Body of pancreas (tissue), 4 donors: Measurements from ENCODE around the gene TNIK. TPM values are rescaled to one million over a fixed set of nuclear protein-coding genes. Genes with fewer than 3 reads are reported as not detected.

ENCODE experiments used
- ATAC-seq: fragments of 150-250 bp; one replicate; pipeline ENCODE4 v1.9.1; 2016
- DNase-seq, 4 donors: peaks; one replicate each; pipeline ENCODE4 v3.0.0-alpha.2; 2019
- H3K27ac ChIP-seq, 4 donors: fragments of 200-600 bp; sonication (generic); 1 replicate in 3 of 4; 2 replicates in 1 of 4; pipeline versions ENCODE4 v1.5.1 to v1.6.1; 2016 to 2019; ENCODE audit warnings: mild to moderate bottlenecking in 1 of 4, mixed read lengths in 1 of 4, moderate library complexity in 1 of 4
- H3K27me3 ChIP-seq, 2 donors: fragments of 200-600 bp; sonication (generic); one replicate each; pipeline ENCODE4 v1.6.0; 2016; ENCODE audit warnings: mild to moderate bottlenecking in 1 of 2
- H3K36me3 ChIP-seq, 2 donors: fragments of 200-600 bp; sonication (generic); replicated peaks in 1 of 2; 2 replicates each; pipeline ENCODE4 v1.5.1; 2016; ENCODE audit warnings: low read depth in 2 of 2; ENCODE audit not compliant: insufficient read depth in 1 of 2
- H3K4me1 ChIP-seq: fragments of 200-600 bp; sonication (generic); one replicate; pipeline ENCODE4 v1.6.0; 2016
- H3K4me3 ChIP-seq, 2 donors: fragments of 200-600 bp; sonication (generic); 1 replicate in 1 of 2; 2 replicates in 1 of 2; pipeline ENCODE4 v1.5.1; 2016 to 2019
- H3K9me3 ChIP-seq, 3 donors: fragments of 200-600 bp; sonication (generic); 1 replicate in 2 of 3; 2 replicates in 1 of 3; pipeline ENCODE4 v1.5.1; 2016
- POLR2A ChIP-seq, 3 donors: fragments of 450-650 bp; IDR thresholded peaks; one replicate each; pipeline ENCODE4 v1.6.1; 2016; ENCODE audit warnings: antibody characterized with exemption in 3 of 3, mild to moderate bottlenecking in 2 of 3
- WGBS, 2 donors: methylation state at CpG; one replicate each; pipeline ENCODE4 v1.1.5; 2017; 5-methylcytosine and 5-hydroxymethylcytosine counted together
- intact Hi-C: fragments of 100-400 bp; cut with DNase I; formaldehyde crosslinking; loops from one replicate; pipeline ENCODE4 v1.15.1; 2023
- total RNA-seq, 2 donors: library from RNA; depleted of rRNA; stranded (reverse); fragments of >200 nt; gene quantifications; one replicate each; pipeline ENCODE4 v1.1.0, GENCODE V29; 2016
- TF ChIP-seq, protein P1 (sequence below), 7 experiments: fragments of 450-650 bp in 4 of 7; fragments of 200-600 bp in 3 of 7; sonication (generic) in 3 of 7; IDR thresholded peaks; one replicate each; pipeline ENCODE4 v1.5.1; 2016 to 2019; ENCODE audit warnings: antibody characterized with exemption in 7 of 7

TNIK gene
- total RNA-seq, 2 donors from 2014 or later, result 7.6 to 9.6 TPM

DNA sequence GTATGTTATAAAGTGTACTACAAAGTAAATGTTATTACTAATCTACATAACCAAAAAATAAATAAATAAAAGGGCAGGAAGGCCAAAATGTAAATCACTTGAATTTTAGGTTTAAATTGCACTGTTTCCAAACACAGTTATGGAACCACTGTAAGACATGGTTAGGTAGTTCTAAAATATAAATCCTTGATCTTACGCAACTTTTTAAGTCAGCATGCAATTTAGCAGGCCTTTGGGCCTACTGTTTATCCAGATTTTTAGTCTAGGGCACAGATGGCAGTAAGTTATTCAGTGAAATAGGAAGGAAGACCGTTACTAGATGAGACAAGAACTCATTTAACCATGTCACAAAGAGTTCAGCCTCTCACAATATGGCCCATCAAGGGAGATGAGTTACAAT, 246.3 kb downstream of the TNIK start:
- TF ChIP-seq, protein P1, sequence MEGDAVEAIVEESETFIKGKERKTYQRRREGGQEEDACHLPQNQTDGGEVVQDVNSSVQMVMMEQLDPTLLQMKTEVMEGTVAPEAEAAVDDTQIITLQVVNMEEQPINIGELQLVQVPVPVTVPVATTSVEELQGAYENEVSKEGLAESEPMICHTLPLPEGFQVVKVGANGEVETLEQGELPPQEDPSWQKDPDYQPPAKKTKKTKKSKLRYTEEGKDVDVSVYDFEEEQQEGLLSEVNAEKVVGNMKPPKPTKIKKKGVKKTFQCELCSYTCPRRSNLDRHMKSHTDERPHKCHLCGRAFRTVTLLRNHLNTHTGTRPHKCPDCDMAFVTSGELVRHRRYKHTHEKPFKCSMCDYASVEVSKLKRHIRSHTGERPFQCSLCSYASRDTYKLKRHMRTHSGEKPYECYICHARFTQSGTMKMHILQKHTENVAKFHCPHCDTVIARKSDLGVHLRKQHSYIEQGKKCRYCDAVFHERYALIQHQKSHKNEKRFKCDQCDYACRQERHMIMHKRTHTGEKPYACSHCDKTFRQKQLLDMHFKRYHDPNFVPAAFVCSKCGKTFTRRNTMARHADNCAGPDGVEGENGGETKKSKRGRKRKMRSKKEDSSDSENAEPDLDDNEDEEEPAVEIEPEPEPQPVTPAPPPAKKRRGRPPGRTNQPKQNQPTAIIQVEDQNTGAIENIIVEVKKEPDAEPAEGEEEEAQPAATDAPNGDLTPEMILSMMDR (IDR thresholded peaks at IDR 0.05), result no peak
- TF ChIP-seq POLR2A (IDR thresholded peaks at IDR 0.05), result no peak
- DNase-seq (no peak), ATAC-seq (no peak)
- H3K27ac ChIP-seq, result no peak overlapping the region
- no peaks in the 10 kb centered on the region for H3K27me3 ChIP-seq
- H3K4me1 ChIP-seq, result no peaks in the 10 kb centered on the region
- no peaks in the 10 kb centered on the region for H3K9me3 ChIP-seq
- intact Hi-C loops, result no loop called here
- H3K4me3 ChIP-seq, result no peak overlapping the region
- H3K36me3 ChIP-seq, result no peaks in the 10 kb centered on the region
- 94 to 97% methylated on average over 2 of the region's 2 CpGs for WGBS, 2 donors

DNA sequence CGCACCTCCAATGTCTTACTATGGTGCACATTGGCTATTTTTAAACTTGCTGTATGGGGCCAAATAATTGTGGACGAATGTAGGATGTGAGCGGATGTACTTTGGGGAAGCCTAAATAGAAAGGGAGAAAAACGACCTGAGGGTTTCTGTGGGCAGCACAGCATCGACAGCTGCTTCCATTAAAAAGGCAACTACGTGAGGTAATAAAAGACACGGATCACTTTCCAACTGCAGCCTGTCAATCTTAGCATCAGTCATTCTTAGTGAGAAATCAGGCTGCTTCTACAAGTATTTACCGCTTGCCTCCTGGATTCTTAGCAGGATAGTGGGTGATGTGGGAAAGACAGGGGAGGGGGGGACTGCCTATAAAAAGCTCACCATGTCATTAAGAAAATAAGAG, 247.0 kb downstream of the TNIK start:
- H3K9me3 ChIP-seq, result no peaks in the 10 kb centered on the region

DNA sequence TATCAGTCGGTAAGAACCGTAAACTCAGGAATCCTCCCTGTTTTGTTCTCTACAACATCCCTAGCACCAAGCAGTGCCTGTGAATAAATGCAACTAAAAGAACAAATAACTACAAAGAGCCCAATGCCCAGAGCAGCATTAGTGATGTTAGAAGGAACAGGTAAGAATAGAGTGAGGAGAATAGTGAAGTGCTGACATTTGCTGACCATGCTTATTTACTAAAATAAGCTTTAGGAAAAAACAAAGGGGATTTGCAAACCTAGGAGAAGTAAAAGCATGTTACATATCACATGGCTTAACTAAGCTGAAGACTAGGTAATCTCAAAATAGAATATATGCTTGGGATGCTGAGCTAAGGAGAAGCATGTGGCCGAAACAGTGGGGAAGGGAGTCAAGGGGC, 247.6 kb downstream of the TNIK start:
- intact Hi-C loops, result no loop called here
- no peak overlapping the region for H3K27ac ChIP-seq
- no peaks in the 10 kb centered on the region for H3K27me3 ChIP-seq
- ATAC-seq (no peak), DNase-seq (no peak)
- no peaks in the 10 kb centered on the region for H3K9me3 ChIP-seq
- H3K4me3 ChIP-seq, result no peak overlapping the region
- TF ChIP-seq, protein P1 (IDR thresholded peaks at IDR 0.05), result no peak
- no peak for TF ChIP-seq POLR2A (IDR thresholded peaks at IDR 0.05)
- WGBS, 2 donors, result 74 to 84% methylated on average over 3 of the region's 3 CpGs
- H3K36me3 ChIP-seq, result no peaks in the 10 kb centered on the region
- no peaks in the 10 kb centered on the region for H3K4me1 ChIP-seq

More for the DNA sequence above, 247.0 kb downstream of the TNIK start:
- H3K36me3 ChIP-seq, result no peaks in the 10 kb centered on the region
- no peak for DNase-seq
- H3K27ac ChIP-seq, result no peak overlapping the region
- 77 to 88% methylated on average over 8 of the region's 8 CpGs for WGBS, 2 donors
- ATAC-seq, result no peak
- intact Hi-C loops, result no loop called here
- H3K4me3 ChIP-seq, result no peak overlapping the region
- H3K4me1 ChIP-seq, result no peaks in the 10 kb centered on the region
- no peak for TF ChIP-seq POLR2A (IDR thresholded peaks at IDR 0.05)
- TF ChIP-seq, protein P1 (IDR thresholded peaks at IDR 0.05), result no peak
- no peaks in the 10 kb centered on the region for H3K27me3 ChIP-seq

DNA sequence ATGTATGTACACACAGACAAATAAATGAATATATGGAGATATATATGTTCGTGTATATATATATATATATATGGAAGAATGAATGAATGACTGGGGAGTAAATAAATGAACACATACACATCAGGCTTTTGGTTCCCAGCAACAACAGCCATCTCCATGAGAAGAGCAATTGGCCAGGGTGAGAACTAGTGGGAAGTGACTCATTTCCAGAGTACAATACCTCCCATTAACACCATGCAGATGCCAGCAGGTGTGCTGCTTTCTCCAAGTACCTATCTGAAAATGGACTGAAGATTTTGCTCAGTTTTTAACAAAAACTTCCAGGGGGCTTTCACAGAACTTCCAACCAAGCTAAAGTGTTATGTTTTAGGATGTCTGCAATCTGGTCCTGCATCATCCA, 253.9 kb downstream of the TNIK start:
- Histone ChIP-seq H3K4me3 (no peak overlapping the region), H3K27ac (no peak overlapping the region), H3K4me1 (no peaks in the 10 kb centered on the region), H3K9me3 (no peaks in the 10 kb centered on the region), H3K36me3 (no peaks in the 10 kb centered on the region), H3K27me3 (no peaks in the 10 kb centered on the region)
- TF ChIP-seq, protein P1 (IDR thresholded peaks at IDR 0.05), result no peak
- TF ChIP-seq POLR2A (IDR thresholded peaks at IDR 0.05), result no peak
- intact Hi-C loops, result no loop called here
- no peak for DNase-seq
- ATAC-seq, result no peak
- WGBS, 2 donors, result 84 to 92% methylated on average over 1 of the region's 1 CpG

DNA sequence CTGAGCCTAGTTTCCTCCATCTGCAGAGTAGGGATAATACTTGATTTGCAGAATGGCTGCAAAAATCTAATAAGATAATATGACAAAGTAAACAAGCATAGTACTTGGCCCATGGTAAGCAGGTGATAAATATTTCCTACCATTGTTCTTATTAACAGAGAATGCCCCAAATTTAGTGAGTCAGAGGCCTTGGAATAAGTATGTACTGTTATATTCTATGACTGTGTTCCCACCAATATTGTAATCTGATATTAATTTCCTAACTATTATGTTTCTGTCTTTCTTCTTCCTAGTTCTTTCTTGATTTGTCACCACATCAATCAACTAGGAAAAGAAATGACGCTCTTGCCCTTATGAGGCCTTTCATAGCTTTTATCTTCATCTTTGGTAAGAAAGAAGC, 255.3 kb downstream of the TNIK start:
- 93 to 100% methylated on average over 1 of the region's 1 CpG for WGBS, 2 donors
- H3K4me3 ChIP-seq, result no peak overlapping the region
- no peaks in the 10 kb centered on the region for H3K27me3 ChIP-seq
- no peak for TF ChIP-seq POLR2A (IDR thresholded peaks at IDR 0.05)
- intact Hi-C loops, result no loop called here
- no peak for DNase-seq
- no peak for ATAC-seq
- H3K4me1 ChIP-seq, result no peaks in the 10 kb centered on the region
- no peaks in the 10 kb centered on the region for H3K36me3 ChIP-seq
- H3K9me3 ChIP-seq, result no peaks in the 10 kb centered on the region
- H3K27ac ChIP-seq, result no peak overlapping the region
